Activated effector memory CD4-positive, alpha-beta T cell treated with anti-CD3 and anti-CD28 coated beads, Interleukin-2, amount 50 U/mL, for 16 hours (primary cell): ENCODE measurements around the gene SARDH.

Experiments
- DNase-seq: peaks from one replicate; pipeline ENCODE4 v3.0.0-alpha.2; 2020

SARDH gene

GRCh38 chr9:133699546-133699945 is 38.6 kb downstream of the SARDH start:
- DNase-seq = no peak

DNA sequence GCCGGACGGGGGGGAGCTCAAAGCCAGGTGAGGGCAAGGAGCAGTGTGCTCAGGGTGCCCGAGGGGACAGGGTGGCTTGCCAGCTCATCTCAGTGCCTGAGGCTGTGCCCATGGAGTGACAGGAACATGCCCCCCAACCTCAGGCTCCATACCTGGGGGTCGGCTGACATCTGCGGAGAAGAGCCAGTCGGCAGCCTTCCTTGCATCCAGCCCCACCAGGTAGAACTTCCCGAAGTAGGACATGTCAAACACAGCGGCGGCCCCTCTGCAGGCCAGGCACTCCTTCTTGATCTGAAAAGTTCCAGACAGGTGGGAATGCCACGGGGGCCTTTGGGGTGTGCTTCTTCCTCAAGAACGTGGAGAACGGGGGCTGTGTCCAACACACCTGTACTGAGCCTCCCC is 42.1 kb downstream of the SARDH start:
- no peak for DNase-seq

DNA sequence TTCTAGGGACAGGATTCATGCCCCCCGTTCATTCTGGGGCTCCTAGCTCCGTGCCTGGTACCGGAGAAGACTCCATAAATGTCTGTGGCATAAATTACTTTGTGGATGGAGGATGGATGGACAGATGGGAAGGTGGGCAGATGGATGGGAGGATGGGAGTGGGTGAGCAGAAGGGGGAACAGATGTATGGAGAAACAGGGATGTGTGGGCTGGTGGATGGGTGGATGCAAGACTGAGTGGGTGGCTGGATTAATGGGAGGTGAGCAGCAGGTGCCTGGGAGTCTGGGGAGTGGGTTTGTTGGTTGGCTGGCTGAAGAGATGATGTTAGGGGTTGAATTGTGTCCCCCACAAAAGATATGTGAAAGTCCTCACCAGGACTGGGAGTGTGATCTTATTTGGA is 43.5 kb downstream of the SARDH start:
- DNase-seq = no peak

DNA sequence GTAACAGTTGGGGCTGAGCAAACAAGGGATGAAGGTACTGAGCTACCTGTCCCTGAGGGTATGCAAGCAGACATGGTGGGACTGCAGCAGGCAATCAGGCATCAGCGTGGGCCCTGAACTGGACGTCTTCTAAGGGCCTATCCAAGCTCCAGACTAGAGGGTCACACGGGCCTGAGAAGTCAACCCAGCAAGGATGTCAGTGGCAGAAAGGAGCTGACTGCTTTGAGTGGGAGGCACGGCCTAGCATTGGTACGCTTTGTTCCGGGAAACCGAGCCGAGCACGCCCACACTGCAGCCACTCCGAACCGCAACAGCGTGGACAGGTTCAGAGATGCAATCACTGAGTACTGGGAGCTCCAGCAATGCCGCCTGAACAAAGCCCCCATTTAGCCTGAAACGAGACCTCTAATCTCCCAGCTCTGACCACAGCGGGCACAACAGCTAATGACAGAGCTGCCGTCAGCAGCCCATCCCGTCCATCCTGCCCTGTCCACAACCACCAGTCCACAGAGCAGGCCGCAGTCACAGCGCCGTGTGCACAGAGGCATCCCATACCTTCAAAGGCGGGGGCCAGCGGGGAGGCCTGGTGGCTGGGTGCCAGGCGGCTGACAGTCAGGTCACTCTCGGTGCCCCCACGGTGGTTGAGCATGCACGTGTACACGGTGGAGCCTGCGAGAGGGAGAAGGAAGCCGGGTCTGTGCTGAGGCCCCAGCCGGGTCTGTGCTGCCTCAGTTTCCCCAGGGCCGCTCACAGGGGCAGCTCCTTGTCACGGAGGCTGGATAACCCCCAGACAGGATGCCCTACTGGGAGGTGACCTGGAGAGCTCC is 44.2 kb downstream of the SARDH start:
- DNase-seq = no peak

DNA sequence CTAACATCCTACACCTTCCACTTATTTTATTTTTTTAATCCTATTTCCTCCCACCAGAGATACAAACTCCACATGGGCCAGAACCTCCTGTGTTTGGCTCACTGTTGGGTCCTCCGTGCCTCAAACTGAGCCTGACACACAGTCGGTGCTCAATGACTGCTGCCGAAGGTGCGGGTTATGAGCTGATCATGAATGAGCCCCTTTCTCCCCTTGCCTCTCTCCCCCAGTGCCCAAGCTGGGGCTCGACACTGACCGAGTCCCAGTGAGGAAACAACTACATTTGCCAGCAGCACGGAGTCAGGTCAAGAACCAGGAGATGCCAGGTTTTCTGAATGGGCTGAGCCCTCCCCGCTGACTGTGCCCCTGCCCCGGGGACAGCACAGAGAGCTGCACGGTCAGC is 45.0 kb downstream of the SARDH start:
- DNase-seq = no peak

DNA sequence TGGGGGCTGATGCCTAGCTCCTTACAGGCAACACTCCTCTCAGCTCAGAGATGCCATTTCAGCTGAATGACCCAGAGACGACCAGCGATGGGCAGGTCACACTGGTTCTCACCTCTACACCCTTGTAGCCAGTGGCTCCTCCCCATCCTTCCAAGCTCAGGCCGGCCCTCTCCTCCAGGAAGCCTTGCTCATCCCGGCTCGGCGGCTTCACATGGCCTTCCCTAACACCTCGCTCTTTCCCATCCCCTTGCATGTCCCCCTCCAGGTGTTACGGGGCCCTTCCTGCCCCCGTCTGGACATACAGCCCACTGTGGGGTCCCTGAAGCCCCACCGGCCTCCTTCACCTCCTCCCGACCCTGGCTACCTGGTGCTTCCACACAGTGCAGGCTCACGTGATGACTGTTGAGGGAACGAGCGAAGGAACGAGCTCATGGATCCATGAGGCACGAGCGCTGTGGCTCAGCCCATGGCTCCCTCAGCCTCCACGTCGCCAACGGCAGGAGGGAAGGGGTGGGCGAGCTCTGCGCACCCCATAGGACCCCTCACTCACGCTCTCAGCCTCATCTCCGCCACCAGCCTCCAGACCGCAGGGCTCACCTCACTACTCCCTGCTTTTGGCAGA is 45.7 kb downstream of the SARDH start:
- no peak for DNase-seq

GRCh38 chr9:133691626-133692363 is 46.4 kb downstream of the SARDH start:
- DNase-seq = no peak

GRCh38 chr9:133691191-133691590 is 47.0 kb downstream of the SARDH start:
- DNase-seq = no peak

GRCh38 chr9:133690081-133690561 is 48.0 kb downstream of the SARDH start:
- DNase-seq = no peak

- no peak for DNase-seq
Observed at GRCh38 chr9:133689151-133689763, 48.9 kb downstream of the SARDH start.

GRCh38 chr9:133687856-133688761 is 50.0 kb downstream of the SARDH start:
- DNase-seq = no peak

DNA sequence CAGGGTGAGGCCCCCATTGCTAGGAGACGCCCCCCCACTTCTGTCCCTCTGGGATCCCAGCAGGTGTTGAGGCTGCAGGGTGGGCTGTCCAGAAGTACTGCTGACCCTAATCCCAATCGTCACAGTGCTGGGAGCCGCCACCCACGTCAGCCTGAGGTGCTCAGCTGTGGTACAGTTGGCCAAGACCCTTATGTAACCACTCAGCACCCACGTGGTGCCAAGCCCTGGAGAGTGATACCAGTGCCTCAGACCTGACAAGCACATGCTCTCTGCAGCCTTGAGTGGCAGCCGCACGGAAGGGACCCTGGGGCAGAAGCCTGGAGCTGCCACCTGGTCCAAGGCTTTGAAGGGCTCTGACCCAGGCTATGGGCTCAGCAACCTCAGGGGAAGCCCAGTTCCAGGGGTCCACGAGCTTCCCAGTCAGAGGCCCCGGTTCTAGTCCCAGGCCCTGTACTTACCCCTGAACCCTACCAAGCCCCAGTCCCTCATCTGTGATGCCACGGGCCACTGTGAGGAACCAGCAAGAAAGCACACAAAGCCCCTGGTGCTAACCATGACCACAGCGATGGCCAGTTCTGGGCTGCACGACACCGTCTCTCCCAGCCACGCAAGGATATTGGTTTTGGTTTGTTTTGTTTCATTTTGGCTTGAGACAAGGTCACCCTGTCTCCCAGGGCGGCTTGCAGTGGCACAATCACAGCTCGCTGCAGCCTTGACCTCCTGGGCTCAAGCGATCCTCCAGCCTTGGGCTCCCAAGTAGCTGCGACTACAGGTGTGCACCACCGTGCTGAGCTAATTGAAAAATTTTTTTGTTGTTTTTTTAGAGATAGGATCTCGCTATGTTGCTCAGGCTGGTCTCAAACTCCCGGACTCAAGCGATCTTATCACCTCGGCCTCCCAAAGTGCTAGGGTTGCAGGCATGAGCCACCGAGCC is 51.2 kb downstream of the SARDH start:
- no peak for DNase-seq

- no peak for DNase-seq
Observed at GRCh38 chr9:133685653-133686609, 52.2 kb downstream of the SARDH start.

DNA sequence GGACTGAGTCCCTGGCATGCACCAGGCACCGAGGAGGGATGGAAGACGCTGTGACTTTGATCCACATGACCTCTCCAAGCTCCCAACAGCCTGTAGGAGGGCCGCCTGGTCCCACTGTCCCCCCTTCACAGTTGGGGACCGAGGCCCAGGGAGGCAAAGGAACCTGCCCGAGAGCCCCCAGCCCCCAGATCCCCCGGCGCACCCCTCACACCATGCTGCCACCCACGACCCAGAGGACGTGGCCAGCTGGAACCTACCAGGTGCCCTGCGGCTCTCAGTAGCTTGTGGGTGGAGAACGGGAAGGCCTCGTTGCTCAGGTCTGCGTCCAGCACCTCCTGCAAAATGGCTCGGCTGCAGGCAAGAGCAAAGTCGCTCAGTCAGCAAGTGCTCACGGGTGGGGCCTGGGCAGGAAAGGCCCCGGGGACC is 53.2 kb downstream of the SARDH start:
- DNase-seq = no peak

GRCh38 chr9:133684121-133684935 is 53.8 kb downstream of the SARDH start:
- DNase-seq = no peak

- peak; percentile 85 for DNase-seq
Observed at GRCh38 chr9:133683586-133684120, 54.5 kb downstream of the SARDH start.

- DNase-seq = no peak
Observed at GRCh38 chr9:133682818-133683585, 55.1 kb downstream of the SARDH start.
